Suprapubic skin (tissue), 4 donors: ENCODE data around the gene SPTBN1. TPM values are rescaled to one million over a fixed set of nuclear protein-coding genes. Genes with fewer than 3 reads are reported as not detected.
A peak's percentile ranks its signal among the peaks of the same experiment; 100 is the strongest.

Source experiments
- DNase-seq, 2 donors: peaks; one replicate each; pipeline ENCODE4 v3.0.0-alpha.2; 2019; ENCODE audit warnings: low spot score in 2 of 2
- H3K27ac ChIP-seq: fragments of 200-600 bp; sonication (generic); one replicate; pipeline ENCODE4 v1.5.1; 2019
- H3K27me3 ChIP-seq: fragments of 200-600 bp; sonication (generic); one replicate; pipeline ENCODE4 v1.5.1; 2019
- H3K36me3 ChIP-seq: fragments of 200-600 bp; sonication (generic); one replicate; pipeline ENCODE4 v1.5.1; 2019
- H3K4me1 ChIP-seq: fragments of 200-600 bp; sonication (generic); one replicate; pipeline ENCODE4 v1.5.1; 2019
- H3K4me3 ChIP-seq: fragments of 200-600 bp; sonication (generic); one replicate; pipeline ENCODE4 v1.5.1; 2019; ENCODE audit warnings: mild to moderate bottlenecking
- H3K9me3 ChIP-seq: fragments of 200-600 bp; sonication (generic); one replicate; pipeline ENCODE4 v1.5.1; 2019
- EP300 ChIP-seq: sonication (generic); formaldehyde crosslinking; IDR thresholded peaks from one replicate; pipeline ENCODE4 v1.6.1; 2017; ENCODE audit warnings: antibody characterized with exemption
- POLR2A ChIP-seq, 2 donors: fragments of 450-650 bp; IDR thresholded peaks; one replicate each; pipeline ENCODE4 v1.6.1; 2017; ENCODE audit warnings: antibody characterized with exemption in 2 of 2, mild to moderate bottlenecking in 2 of 2, moderate library complexity in 2 of 2
- POLR2AphosphoS5 ChIP-seq, 3 donors: sonication (generic); formaldehyde crosslinking; IDR thresholded peaks; one replicate each; pipeline ENCODE4 v1.6.1; 2017; ENCODE audit warnings: antibody characterized with exemption in 3 of 3
- WGBS: methylation state at CpG from one replicate; pipeline ENCODE4 v1.1.5; 2018; 5-methylcytosine and 5-hydroxymethylcytosine counted together
- total RNA-seq, 4 donors: library from RNA; depleted of rRNA; stranded (reverse); fragments of >200 nt; gene quantifications; one replicate each; pipeline ENCODE4 v1.1.0, GENCODE V29; 2016
- TF ChIP-seq, protein P1 (sequence below), 2 donors: fragments of 200-600 bp in 1 of 2; fragments of 450-650 bp in 1 of 2; sonication (generic) in 1 of 2; IDR thresholded peaks; one replicate each; pipeline ENCODE4 v1.5.1; 2016 to 2019; ENCODE audit warnings: antibody characterized with exemption in 2 of 2, mild to moderate bottlenecking in 1 of 2, moderate library complexity in 1 of 2

Gene SPTBN1
- total RNA-seq, 4 donors from 2014 or later, result 173 to 250 (median 203) TPM

DNA sequence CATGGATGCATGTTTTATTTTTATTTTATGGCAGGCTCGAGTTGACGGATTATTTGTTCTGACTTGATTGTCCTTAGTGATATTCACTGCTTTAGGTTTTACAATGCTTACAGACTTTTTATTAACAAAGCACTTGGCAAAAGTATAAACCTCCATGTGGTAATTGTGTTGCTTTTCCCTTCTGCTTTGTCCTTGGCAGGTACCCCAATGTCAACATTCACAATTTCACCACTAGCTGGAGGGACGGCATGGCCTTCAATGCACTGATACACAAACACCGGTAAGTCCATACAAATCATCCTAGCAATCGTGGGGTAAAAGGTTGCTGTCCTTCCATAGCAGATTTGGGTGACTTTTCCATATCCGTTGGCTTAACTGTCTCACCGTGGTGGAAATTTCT, 161.3 kb downstream of the SPTBN1 start:
- Histone ChIP-seq H3K27ac (no peak overlapping the region), H3K4me1 (peaks cover 32% of the 10 kb centered on the region), H3K9me3 (no peaks in the 10 kb centered on the region), H3K27me3 (no peaks in the 10 kb centered on the region), H3K36me3 (peaks cover 47% of the 10 kb centered on the region), H3K4me3 (no peak overlapping the region)
- TF ChIP-seq, protein P1, sequence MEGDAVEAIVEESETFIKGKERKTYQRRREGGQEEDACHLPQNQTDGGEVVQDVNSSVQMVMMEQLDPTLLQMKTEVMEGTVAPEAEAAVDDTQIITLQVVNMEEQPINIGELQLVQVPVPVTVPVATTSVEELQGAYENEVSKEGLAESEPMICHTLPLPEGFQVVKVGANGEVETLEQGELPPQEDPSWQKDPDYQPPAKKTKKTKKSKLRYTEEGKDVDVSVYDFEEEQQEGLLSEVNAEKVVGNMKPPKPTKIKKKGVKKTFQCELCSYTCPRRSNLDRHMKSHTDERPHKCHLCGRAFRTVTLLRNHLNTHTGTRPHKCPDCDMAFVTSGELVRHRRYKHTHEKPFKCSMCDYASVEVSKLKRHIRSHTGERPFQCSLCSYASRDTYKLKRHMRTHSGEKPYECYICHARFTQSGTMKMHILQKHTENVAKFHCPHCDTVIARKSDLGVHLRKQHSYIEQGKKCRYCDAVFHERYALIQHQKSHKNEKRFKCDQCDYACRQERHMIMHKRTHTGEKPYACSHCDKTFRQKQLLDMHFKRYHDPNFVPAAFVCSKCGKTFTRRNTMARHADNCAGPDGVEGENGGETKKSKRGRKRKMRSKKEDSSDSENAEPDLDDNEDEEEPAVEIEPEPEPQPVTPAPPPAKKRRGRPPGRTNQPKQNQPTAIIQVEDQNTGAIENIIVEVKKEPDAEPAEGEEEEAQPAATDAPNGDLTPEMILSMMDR (IDR thresholded peaks at IDR 0.05), result no peak
- TF ChIP-seq POLR2A (IDR thresholded peaks at IDR 0.05), result no peak
- TF ChIP-seq POLR2AphosphoS5 (IDR thresholded peaks at IDR 0.05), result no peak
- no peak for TF ChIP-seq EP300
- WGBS, result 78% methylated on average over 7 of the region's 7 CpGs
- DNase-seq, result no peak

- peaks cover 25% of the 10 kb centered on the region for H3K4me1 ChIP-seq
- H3K27me3 ChIP-seq, result no peaks in the 10 kb centered on the region
- WGBS, result 49% methylated on average over 5 of the region's 5 CpGs
- H3K36me3 ChIP-seq, result peaks cover 58% of the 10 kb centered on the region
- H3K27ac ChIP-seq, result peak overlapping the region; percentile 57
- no peak for DNase-seq
- no peaks in the 10 kb centered on the region for H3K9me3 ChIP-seq
- H3K4me3 ChIP-seq, result no peak overlapping the region
- no peak for TF ChIP-seq EP300
Measured at GRCh38 chr2:54618646-54619565, 162.8 kb downstream of the SPTBN1 start.

DNA sequence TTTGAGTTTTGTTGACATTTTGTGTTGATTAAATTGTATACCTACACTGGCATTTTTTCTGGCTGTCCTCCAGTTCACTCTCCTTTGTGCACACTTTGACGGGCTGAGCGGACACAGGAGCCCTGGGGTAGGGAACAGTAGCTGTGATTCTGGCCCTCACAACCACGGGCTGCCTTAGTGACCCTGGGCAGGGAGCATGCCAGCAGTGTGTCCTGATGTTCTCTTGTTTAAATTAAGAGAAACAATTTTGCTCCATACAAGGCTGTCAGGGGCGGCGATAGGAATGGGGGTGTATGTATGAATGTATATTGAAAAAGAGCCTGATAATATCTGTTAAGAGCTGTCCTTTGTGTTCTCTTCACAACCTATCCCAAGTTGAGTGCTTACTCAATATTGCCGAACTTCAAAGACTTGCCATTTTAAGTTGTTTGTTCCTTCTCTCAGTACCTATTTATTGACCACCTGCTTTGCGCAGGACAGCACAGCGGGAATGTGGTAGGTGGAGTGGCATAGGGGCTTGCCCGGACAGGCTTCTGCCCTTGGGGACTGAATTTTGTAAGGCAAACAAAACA, 163.6 kb downstream of the SPTBN1 start:
- Histone ChIP-seq H3K9me3 (no peaks in the 10 kb centered on the region), H3K4me3 (no peak overlapping the region), H3K27ac (peak overlapping the region; percentile 48), H3K4me1 (peaks cover 25% of the 10 kb centered on the region), H3K27me3 (no peaks in the 10 kb centered on the region), H3K36me3 (peaks cover 66% of the 10 kb centered on the region)
- TF ChIP-seq, protein P1 (IDR thresholded peaks at IDR 0.05), result no peak
- TF ChIP-seq EP300, result no peak
- TF ChIP-seq POLR2AphosphoS5 (IDR thresholded peaks at IDR 0.05), result no peak
- TF ChIP-seq POLR2A (IDR thresholded peaks at IDR 0.05), result no peak
- 79% methylated on average over 9 of the region's 9 CpGs for WGBS
- DNase-seq, result no peak

- TF ChIP-seq EP300 (no peak), POLR2A (IDR thresholded peaks at IDR 0.05) (no peak), POLR2AphosphoS5 (IDR thresholded peaks at IDR 0.05) (no peak)
- TF ChIP-seq, protein P1 (IDR thresholded peaks at IDR 0.05), result no peak
- Histone ChIP-seq H3K9me3 (no peaks in the 10 kb centered on the region), H3K27me3 (no peaks in the 10 kb centered on the region), H3K4me3 (no peak overlapping the region), H3K4me1 (peaks cover 25% of the 10 kb centered on the region), H3K36me3 (peaks cover 76% of the 10 kb centered on the region), H3K27ac (no peak overlapping the region)
- no peak for DNase-seq
- 93% methylated on average over 5 of the region's 5 CpGs for WGBS
Measured at GRCh38 chr2:54620948-54621347, 164.8 kb downstream of the SPTBN1 start.

DNA sequence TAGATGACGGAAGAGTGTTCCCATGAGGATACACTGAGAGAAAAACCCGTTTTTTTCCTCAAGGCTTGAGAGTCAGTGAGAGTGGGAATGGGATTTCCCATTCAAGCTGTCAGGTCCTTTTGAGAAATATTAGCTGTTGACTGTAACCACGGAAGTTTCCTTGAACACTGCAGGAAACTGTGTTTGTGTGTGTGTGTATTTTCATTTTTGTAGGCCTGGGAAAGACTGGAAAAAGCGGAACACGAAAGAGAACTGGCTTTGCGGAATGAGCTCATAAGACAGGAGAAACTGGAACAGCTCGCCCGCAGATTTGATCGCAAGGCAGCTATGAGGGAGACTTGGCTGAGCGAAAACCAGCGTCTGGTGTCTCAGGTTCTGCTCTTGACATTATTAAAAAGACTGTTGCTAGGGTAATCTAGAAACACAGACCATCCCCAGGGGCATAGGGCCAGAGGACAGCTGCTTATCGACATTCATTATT, 168.5 kb downstream of the SPTBN1 start:
- peaks cover 85% of the 10 kb centered on the region for H3K36me3 ChIP-seq
- 73% methylated on average over 12 of the region's 12 CpGs for WGBS
- H3K9me3 ChIP-seq, result no peaks in the 10 kb centered on the region
- H3K4me1 ChIP-seq, result peaks cover 10% of the 10 kb centered on the region
- TF ChIP-seq POLR2A (IDR thresholded peaks at IDR 0.05) (no peak), POLR2AphosphoS5 (IDR thresholded peaks at IDR 0.05) (no peak), EP300 (no peak)
- TF ChIP-seq, protein P1 (IDR thresholded peaks at IDR 0.05), result no peak
- DNase-seq, result no peak
- no peaks in the 10 kb centered on the region for H3K27me3 ChIP-seq
- no peak overlapping the region for H3K27ac ChIP-seq
- H3K4me3 ChIP-seq, result no peak overlapping the region
